Loucy (cell line): ENCODE results near the gene PKNOX2.

Source experiments
- EZH2phosphoT487 ChIP-seq: fragments of 200-600 bp; IDR thresholded peaks from 2 replicates; pipeline ENCODE4 v1.6.1; 2018; ENCODE audit warnings: antibody characterized with exemption, mild to moderate bottlenecking, moderate library complexity, borderline replicate concordance
- TF ChIP-seq, protein P1 (sequence below): fragments of 200-600 bp; sonication (generic); conservative IDR thresholded peaks from 2 replicates; pipeline ENCODE4 v1.5.1; 2014; ENCODE audit warnings: mild to moderate bottlenecking, antibody characterized with exemption, low read length

DNA sequence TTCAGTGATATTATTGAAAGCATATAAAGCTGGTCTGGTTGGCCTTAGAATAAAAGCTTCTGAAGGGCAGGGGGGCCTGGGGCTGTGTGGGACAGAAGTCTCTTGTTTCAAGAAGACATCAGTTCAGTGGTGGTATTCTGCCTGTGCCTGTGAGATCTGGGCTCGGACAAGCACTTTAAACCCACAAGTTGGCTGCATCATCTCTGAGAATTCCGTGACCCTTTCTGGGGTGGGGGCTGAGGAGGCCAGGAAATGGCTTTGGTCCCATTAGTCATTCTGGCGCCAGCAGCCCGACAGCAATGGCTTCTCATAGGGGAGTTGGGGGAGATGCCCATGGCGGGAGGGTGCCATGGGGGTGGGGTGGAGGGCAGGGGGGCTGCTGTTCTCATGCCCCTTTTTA, 104.1 kb downstream of the PKNOX2 start:
- TF ChIP-seq, protein P1, sequence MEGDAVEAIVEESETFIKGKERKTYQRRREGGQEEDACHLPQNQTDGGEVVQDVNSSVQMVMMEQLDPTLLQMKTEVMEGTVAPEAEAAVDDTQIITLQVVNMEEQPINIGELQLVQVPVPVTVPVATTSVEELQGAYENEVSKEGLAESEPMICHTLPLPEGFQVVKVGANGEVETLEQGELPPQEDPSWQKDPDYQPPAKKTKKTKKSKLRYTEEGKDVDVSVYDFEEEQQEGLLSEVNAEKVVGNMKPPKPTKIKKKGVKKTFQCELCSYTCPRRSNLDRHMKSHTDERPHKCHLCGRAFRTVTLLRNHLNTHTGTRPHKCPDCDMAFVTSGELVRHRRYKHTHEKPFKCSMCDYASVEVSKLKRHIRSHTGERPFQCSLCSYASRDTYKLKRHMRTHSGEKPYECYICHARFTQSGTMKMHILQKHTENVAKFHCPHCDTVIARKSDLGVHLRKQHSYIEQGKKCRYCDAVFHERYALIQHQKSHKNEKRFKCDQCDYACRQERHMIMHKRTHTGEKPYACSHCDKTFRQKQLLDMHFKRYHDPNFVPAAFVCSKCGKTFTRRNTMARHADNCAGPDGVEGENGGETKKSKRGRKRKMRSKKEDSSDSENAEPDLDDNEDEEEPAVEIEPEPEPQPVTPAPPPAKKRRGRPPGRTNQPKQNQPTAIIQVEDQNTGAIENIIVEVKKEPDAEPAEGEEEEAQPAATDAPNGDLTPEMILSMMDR, result no peak
- no peak for TF ChIP-seq EZH2phosphoT487
